Testis (tissue), 2 donors: ENCODE data around the gene SRBD1.

Experiments used
- CTCF ChIP-seq, 3 experiments: fragments of 450-650 bp in 2 of 3; fragments of 200-600 bp in 1 of 3; sonication (generic) in 1 of 3; IDR thresholded peaks; one replicate each; pipeline ENCODE4 v1.5.1; 2016 to 2019; ENCODE audit warnings: antibody characterized with exemption in 3 of 3, mild to moderate bottlenecking in 2 of 3, moderate library complexity in 1 of 3
- POLR2A ChIP-seq: fragments of 450-650 bp; IDR thresholded peaks from one replicate; pipeline ENCODE4 v1.6.1; 2017; ENCODE audit warnings: antibody characterized with exemption, mild to moderate bottlenecking, moderate library complexity

GRCh38 chr2:45554742-45555140 is 56.3 kb downstream of the SRBD1 start:
- no peak for TF ChIP-seq CTCF (IDR thresholded peaks at IDR 0.05)
- no peak for TF ChIP-seq POLR2A
